WTC11 (cell line): ENCODE measurements around the gene HDGF.

Source experiments
- CBFB ChIP-seq: sonication (generic); formaldehyde crosslinking; IDR thresholded peaks from 2 replicates; pipeline ENCODE4 v1.8.1; 2022; ENCODE audit warnings: mild to moderate bottlenecking, low read depth, missing genetic modification reagents
- ETV6 ChIP-seq: sonication (generic); formaldehyde crosslinking; IDR thresholded peaks from 2 replicates; pipeline ENCODE4 v1.8.1; 2022; ENCODE audit warnings: mild to moderate bottlenecking, missing genetic modification reagents
- FOXK1 ChIP-seq: sonication (generic); formaldehyde crosslinking; IDR thresholded peaks from 2 replicates; pipeline ENCODE4 v1.8.0; 2022; ENCODE audit warnings: mild to moderate bottlenecking, moderate library complexity, missing genetic modification reagents
- NFYB ChIP-seq: sonication (generic); formaldehyde crosslinking; conservative IDR thresholded peaks from 2 replicates; pipeline ENCODE4 v1.8.0; 2022; ENCODE audit warnings: low read depth, missing genetic modification reagents
- SMAD3 ChIP-seq: sonication (generic); formaldehyde crosslinking; IDR thresholded peaks from 2 replicates; pipeline ENCODE4 v1.8.0; 2022; ENCODE audit warnings: missing genetic modification reagents, mild to moderate bottlenecking, borderline replicate concordance
- TCF7 ChIP-seq: sonication (generic); formaldehyde crosslinking; IDR thresholded peaks from 2 replicates; pipeline ENCODE4 v1.8.0; 2022; ENCODE audit warnings: mild to moderate bottlenecking, low read depth, missing genetic modification reagents, moderate library complexity
- ZNF121 ChIP-seq: sonication (generic); formaldehyde crosslinking; IDR thresholded peaks from 2 replicates; pipeline ENCODE4 v1.8.0; 2023; ENCODE audit warnings: missing genetic modification reagents
- ZNF317 ChIP-seq: sonication (generic); formaldehyde crosslinking; IDR thresholded peaks from 2 replicates; pipeline ENCODE4 v1.8.1; 2023; ENCODE audit warnings: low read depth, mild to moderate bottlenecking, moderate library complexity, missing genetic modification reagents, borderline replicate concordance
- TF ChIP-seq, protein P1 (sequence below): fragments of 200-600 bp; IDR thresholded peaks from 2 replicates; pipeline ENCODE4 v1.8.0; 2022; ENCODE audit warnings: antibody characterized with exemption
- TF ChIP-seq, protein P2 (sequence below): fragments of 250-450 bp; sonication (Bioruptor Pico); IDR thresholded peaks from 2 replicates; pipeline ENCODE4 v2.1.2; 2022; ENCODE audit warnings: mild to moderate bottlenecking, moderate library complexity
- TF ChIP-seq, protein P3 (sequence below): sonication (generic); formaldehyde crosslinking; IDR thresholded peaks from 2 replicates; pipeline ENCODE4 v1.8.0; 2022; ENCODE audit warnings: missing genetic modification reagents
- TF ChIP-seq, protein P4 (sequence below): sonication (generic); formaldehyde crosslinking; IDR thresholded peaks from 2 replicates; pipeline ENCODE4 v1.8.1; 2023; ENCODE audit warnings: mild to moderate bottlenecking, missing genetic modification reagents, borderline replicate concordance
- TF ChIP-seq, protein P5 (sequence below): sonication (generic); formaldehyde crosslinking; IDR thresholded peaks from 2 replicates; pipeline ENCODE4 v1.8.1; 2023; ENCODE audit warnings: mild to moderate bottlenecking, missing genetic modification reagents, moderate library complexity
- TF ChIP-seq, protein P6 (sequence below): sonication (generic); formaldehyde crosslinking; IDR thresholded peaks from 2 replicates; pipeline ENCODE4 v1.8.0; 2022; ENCODE audit warnings: mild to moderate bottlenecking, missing genetic modification reagents

DNA sequence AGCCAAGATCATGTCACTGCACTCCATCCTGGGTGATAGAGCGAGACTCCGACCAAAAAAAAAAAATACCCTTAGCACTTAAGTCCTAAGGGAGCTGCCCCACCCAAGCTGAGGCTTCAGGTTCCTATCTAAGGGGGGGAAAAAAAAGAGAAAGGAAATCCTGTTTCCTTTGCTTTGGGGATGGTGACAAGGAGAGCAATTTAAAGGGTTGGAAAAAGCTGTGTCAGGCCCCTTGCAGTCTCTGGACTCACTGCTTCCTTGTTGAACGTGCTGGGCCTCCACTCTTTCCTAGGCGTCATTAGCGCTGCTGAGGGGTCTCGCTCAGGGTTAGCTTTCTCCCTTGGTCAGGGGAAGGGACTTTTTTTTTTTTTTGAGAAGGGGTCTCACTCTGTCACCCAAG lies 34.0 kb upstream of the HDGF start:
- TF ChIP-seq, protein P1, sequence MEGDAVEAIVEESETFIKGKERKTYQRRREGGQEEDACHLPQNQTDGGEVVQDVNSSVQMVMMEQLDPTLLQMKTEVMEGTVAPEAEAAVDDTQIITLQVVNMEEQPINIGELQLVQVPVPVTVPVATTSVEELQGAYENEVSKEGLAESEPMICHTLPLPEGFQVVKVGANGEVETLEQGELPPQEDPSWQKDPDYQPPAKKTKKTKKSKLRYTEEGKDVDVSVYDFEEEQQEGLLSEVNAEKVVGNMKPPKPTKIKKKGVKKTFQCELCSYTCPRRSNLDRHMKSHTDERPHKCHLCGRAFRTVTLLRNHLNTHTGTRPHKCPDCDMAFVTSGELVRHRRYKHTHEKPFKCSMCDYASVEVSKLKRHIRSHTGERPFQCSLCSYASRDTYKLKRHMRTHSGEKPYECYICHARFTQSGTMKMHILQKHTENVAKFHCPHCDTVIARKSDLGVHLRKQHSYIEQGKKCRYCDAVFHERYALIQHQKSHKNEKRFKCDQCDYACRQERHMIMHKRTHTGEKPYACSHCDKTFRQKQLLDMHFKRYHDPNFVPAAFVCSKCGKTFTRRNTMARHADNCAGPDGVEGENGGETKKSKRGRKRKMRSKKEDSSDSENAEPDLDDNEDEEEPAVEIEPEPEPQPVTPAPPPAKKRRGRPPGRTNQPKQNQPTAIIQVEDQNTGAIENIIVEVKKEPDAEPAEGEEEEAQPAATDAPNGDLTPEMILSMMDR: no peak
- TF ChIP-seq SMAD3 (no peak), NFYB (CRISPR knock-in tag) (no peak), ETV6 (CRISPR knock-in tag) (no peak), CBFB (CRISPR knock-in tag) (no peak), ZNF317 (no peak), FOXK1 (CRISPR knock-in tag) (no peak), TCF7 (CRISPR knock-in tag) (no peak), ZNF121 (CRISPR knock-in tag) (no peak)
- TF ChIP-seq, protein P2, sequence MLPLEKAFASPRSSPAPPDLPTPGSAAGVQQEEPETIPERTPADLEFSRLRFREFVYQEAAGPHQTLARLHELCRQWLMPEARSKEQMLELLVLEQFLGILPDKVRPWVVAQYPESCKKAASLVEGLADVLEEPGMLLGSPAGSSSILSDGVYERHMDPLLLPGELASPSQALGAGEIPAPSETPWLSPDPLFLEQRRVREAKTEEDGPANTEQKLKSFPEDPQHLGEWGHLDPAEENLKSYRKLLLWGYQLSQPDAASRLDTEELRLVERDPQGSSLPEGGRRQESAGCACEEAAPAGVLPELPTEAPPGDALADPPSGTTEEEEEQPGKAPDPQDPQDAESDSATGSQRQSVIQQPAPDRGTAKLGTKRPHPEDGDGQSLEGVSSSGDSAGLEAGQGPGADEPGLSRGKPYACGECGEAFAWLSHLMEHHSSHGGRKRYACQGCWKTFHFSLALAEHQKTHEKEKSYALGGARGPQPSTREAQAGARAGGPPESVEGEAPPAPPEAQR (CRISPR knock-in tag): no peak
- TF ChIP-seq, protein P3, sequence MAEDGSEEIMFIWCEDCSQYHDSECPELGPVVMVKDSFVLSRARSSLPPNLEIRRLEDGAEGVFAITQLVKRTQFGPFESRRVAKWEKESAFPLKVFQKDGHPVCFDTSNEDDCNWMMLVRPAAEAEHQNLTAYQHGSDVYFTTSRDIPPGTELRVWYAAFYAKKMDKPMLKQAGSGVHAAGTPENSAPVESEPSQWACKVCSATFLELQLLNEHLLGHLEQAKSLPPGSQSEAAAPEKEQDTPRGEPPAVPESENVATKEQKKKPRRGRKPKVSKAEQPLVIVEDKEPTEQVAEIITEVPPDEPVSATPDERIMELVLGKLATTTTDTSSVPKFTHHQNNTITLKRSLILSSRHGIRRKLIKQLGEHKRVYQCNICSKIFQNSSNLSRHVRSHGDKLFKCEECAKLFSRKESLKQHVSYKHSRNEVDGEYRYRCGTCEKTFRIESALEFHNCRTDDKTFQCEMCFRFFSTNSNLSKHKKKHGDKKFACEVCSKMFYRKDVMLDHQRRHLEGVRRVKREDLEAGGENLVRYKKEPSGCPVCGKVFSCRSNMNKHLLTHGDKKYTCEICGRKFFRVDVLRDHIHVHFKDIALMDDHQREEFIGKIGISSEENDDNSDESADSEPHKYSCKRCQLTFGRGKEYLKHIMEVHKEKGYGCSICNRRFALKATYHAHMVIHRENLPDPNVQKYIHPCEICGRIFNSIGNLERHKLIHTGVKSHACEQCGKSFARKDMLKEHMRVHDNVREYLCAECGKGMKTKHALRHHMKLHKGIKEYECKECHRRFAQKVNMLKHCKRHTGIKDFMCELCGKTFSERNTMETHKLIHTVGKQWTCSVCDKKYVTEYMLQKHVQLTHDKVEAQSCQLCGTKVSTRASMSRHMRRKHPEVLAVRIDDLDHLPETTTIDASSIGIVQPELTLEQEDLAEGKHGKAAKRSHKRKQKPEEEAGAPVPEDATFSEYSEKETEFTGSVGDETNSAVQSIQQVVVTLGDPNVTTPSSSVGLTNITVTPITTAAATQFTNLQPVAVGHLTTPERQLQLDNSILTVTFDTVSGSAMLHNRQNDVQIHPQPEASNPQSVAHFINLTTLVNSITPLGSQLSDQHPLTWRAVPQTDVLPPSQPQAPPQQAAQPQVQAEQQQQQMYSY (CRISPR knock-in tag): no peak
- TF ChIP-seq, protein P4, sequence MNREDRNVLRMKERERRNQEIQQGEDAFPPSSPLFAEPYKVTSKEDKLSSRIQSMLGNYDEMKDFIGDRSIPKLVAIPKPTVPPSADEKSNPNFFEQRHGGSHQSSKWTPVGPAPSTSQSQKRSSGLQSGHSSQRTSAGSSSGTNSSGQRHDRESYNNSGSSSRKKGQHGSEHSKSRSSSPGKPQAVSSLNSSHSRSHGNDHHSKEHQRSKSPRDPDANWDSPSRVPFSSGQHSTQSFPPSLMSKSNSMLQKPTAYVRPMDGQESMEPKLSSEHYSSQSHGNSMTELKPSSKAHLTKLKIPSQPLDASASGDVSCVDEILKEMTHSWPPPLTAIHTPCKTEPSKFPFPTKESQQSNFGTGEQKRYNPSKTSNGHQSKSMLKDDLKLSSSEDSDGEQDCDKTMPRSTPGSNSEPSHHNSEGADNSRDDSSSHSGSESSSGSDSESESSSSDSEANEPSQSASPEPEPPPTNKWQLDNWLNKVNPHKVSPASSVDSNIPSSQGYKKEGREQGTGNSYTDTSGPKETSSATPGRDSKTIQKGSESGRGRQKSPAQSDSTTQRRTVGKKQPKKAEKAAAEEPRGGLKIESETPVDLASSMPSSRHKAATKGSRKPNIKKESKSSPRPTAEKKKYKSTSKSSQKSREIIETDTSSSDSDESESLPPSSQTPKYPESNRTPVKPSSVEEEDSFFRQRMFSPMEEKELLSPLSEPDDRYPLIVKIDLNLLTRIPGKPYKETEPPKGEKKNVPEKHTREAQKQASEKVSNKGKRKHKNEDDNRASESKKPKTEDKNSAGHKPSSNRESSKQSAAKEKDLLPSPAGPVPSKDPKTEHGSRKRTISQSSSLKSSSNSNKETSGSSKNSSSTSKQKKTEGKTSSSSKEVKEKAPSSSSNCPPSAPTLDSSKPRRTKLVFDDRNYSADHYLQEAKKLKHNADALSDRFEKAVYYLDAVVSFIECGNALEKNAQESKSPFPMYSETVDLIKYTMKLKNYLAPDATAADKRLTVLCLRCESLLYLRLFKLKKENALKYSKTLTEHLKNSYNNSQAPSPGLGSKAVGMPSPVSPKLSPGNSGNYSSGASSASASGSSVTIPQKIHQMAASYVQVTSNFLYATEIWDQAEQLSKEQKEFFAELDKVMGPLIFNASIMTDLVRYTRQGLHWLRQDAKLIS (CRISPR knock-in tag): no peak
- TF ChIP-seq, protein P5, sequence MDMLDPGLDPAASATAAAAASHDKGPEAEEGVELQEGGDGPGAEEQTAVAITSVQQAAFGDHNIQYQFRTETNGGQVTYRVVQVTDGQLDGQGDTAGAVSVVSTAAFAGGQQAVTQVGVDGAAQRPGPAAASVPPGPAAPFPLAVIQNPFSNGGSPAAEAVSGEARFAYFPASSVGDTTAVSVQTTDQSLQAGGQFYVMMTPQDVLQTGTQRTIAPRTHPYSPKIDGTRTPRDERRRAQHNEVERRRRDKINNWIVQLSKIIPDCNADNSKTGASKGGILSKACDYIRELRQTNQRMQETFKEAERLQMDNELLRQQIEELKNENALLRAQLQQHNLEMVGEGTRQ (CRISPR knock-in tag): no peak
- TF ChIP-seq, protein P6, sequence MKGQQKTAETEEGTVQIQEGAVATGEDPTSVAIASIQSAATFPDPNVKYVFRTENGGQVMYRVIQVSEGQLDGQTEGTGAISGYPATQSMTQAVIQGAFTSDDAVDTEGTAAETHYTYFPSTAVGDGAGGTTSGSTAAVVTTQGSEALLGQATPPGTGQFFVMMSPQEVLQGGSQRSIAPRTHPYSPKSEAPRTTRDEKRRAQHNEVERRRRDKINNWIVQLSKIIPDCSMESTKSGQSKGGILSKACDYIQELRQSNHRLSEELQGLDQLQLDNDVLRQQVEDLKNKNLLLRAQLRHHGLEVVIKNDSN (CRISPR knock-in tag): no peak
